C4-2B (cell line): ENCODE results near the gene SMIM13.

Experiments used
- CTCF ChIP-seq: fragments of 450-650 bp; conservative IDR thresholded peaks from 2 replicates; pipeline ENCODE4 v1.5.1; 2017; ENCODE audit warnings: mild to moderate bottlenecking
- ZFX ChIP-seq: fragments of 450-650 bp; IDR thresholded peaks from 2 replicates; pipeline ENCODE4 v1.6.1; 2017

GRCh38 chr6:11133281-11133680 lies 39.6 kb downstream of the SMIM13 start:
- TF ChIP-seq CTCF (no peak), ZFX (no peak)
